PFSK-1 (cell line): Measurements from ENCODE around the gene SPINT2.

Source experiments
- POLR2AphosphoS5 ChIP-seq: IDR thresholded peaks from 2 replicates; pipeline ENCODE4 v1.6.1; 2012; ENCODE audit warnings: low read depth, mild to moderate bottlenecking, control low read depth, low read length, moderate library complexity
- REST ChIP-seq, 2 experiments: IDR thresholded peaks; 2 replicates each; pipeline versions ENCODE4 v1.6.1 to v1.8.0; 2011 to 2012; ENCODE audit warnings: low read depth in 2 of 2, low read length in 2 of 2, control low read depth in 1 of 2, inconsistent platforms in 1 of 2, mild to moderate bottlenecking in 1 of 2, moderate library complexity in 1 of 2; ENCODE audit not compliant: insufficient read depth in 1 of 2
- SIN3A ChIP-seq: IDR thresholded peaks from 2 replicates; pipeline ENCODE4 v1.6.1; 2012; ENCODE audit warnings: mild to moderate bottlenecking, low read length, moderate library complexity, borderline replicate concordance; ENCODE audit not compliant: insufficient read depth
- TAF1 ChIP-seq: IDR thresholded peaks from 2 replicates; pipeline ENCODE4 v1.6.1; 2012; ENCODE audit warnings: low read length, control low read depth, borderline replicate concordance; ENCODE audit not compliant: insufficient read depth

GRCh38 chr19:38321646-38322196 lies 57.3 kb downstream of the SPINT2 start:
- TF ChIP-seq TAF1 (no peak), POLR2AphosphoS5 (no peak), SIN3A (no peak), REST (IDR thresholded peaks at IDR 0.05; ENCODE audit: insufficient read depth in 1 of 2, low read depth in 2 of 2, low read length in 2 of 2) (no peak)
